NT2/D1 (cell line): ENCODE data around the gene FLYWCH1.

Experiments used
- YY1 ChIP-seq: IDR thresholded peaks from 2 replicates; pipeline ENCODE4 v1.6.1; 2011; ENCODE audit not compliant: insufficient read length, insufficient read depth
- ZNF274 ChIP-seq: IDR thresholded peaks from 2 replicates; pipeline ENCODE4 v1.6.1; 2011; ENCODE audit warnings: mild to moderate bottlenecking, low read depth, low read length

GRCh38 chr16:2939968-2940367 lies 28.2 kb downstream of the FLYWCH1 start:
- TF ChIP-seq YY1 (no peak), ZNF274 (no peak)
